Activated T-cell treated with anti-CD3 and anti-CD28 coated beads for 4 hours (primary cell): ENCODE measurements around the gene G6PD.
"Not testable (repeated sequence)": the region's sequence is repeated elsewhere in the genome, so short reads cannot be mapped to it uniquely, and the experiment has no call there.

Source experiments
- DNase-seq: peaks from one replicate; pipeline ENCODE4 v3.0.0-alpha.2; 2020

The G6PD gene

DNA sequence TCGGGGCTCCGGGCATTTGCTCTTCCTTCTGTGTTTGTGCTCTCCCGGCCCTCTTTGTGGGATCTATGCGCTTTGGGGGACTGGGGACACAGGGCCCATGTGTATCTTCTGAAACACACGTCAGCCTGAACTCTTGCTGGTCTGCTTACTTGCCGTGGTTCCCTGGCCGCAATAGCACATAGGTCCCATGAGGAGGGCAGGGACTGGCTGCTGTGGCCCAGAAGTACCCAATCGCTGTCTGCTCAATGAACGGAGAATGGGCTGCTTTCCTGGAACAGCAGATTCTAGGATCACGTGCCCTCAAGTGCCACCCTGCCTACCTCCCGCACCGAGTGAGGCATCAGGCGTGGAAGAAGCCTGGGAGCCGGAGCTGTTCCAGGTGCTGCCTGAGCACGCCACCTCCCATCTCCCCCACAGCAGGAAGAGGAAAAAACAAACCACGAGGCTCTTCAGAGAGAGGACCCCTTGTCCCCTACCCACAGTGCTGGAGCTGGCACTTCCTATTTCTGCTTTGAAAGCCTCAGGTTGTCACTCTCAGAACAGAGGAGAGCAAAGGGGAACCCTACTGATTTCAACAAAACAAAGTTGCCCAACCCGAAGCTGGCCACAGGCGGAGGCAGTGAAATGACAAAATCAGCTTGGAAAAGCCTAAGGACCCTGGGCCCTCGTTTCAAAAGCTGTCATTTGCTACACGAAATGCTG lies 3.8 kb downstream of the G6PD start:
- DNase-seq, result no peak

DNA sequence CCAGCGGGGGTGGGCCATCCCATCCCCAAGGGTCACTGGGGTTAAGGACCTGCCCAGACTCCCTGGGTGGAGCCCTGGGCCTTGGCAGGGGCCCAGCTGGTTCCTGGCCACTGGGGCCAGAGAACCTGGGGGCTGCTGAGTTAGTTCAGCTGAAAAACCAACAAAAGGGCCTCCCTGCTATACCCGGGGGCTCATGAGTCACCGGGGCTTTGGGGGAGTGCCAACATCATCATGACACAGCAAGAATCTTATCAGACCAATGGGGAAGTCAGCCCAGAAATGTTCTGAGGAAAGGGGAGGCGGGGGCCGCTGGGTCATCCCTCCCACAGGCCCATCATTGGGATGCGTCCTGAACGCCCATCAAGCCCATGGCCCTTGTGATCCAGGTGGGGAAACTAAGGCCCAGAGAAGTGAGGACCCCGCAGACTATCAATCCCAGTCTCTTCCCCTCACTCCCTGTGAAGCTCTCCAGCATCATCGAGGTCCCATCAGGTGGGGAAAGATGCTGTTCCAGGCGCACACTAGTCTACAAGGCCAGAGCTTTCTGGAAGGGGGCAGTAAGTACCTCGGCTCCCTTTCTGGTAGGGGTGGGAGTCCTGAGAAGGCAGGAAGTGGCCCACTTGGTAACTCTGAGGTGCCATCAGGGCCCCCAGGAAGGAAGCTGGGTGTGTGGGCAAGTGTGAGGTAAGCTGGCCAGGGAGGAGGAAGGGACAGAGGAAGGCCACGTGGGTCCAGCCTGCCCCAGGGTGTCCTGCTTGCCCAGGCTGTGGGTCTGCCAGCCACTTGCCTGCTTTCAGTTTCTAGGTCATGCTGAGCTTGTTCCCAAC lies 4.5 kb downstream of the G6PD start:
- peak; percentile 46 for DNase-seq

DNA sequence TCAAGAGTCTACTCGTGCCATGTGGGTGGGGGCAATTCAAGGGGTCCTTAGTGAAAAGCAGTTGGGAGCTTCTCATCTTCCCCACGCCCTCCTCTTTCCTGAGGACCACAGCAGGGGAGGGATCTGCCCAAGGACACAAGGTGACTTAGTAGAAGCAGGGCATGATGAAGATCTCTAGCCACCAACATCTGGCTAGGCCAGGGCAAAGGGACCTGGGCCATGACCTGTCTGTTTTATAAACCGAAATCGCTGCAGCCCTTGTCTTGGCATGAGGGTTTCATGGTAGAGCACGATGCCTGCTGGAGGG lies 5.1 kb downstream of the G6PD start:
- DNase-seq, result no peak

GRCh38 chrX:154540897-154541535 lies 5.6 kb downstream of the G6PD start:
- no peak for DNase-seq

GRCh38 chrX:154540365-154540764 lies 6.3 kb downstream of the G6PD start:
- DNase-seq, result not testable (repeated sequence)

- DNase-seq, result no peak
Observed at GRCh38 chrX:154539077-154539476, 7.6 kb downstream of the G6PD start.

GRCh38 chrX:154535892-154536291 lies 10.8 kb downstream of the G6PD start:
- no peak for DNase-seq

DNA sequence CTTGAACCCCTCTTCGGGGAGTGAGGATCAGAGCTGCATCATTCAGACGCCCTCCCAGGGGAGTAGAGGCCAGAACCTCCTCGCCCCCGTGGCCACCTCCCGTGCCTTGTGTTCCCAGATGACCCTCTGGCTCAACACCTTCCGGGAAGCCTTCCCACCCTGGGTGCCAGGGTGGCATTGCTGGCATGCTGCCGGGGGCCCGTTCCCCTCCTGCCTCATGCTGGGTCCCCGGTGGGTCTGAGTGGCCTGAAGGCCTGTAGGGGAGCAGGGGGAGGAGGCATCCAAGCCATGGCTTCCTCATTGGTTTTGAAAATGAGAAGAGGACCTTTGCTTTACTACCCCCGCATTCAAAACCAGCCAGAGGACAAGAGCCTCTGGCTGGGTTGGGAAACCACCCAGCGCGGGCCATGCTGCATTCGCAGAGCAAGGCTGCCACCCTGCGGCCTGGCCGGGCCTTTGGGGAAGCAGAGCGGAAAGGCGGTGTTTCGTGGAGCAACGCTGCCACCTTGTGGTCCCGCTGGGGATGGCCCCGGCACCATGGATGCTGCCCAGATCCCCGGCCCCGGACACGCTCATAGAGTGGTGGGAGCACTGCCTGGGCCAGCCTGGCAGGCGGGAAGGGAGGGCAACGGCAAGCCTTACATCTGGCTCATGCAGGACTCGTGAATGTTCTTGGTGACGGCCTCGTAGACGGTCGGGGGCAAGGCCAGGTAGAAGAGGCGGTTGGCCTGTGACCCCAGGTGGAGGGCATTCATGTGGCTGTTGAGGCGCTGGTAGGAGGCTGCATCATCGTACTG lies 11.9 kb downstream of the G6PD start:
- peak; percentile 81 for DNase-seq

DNA sequence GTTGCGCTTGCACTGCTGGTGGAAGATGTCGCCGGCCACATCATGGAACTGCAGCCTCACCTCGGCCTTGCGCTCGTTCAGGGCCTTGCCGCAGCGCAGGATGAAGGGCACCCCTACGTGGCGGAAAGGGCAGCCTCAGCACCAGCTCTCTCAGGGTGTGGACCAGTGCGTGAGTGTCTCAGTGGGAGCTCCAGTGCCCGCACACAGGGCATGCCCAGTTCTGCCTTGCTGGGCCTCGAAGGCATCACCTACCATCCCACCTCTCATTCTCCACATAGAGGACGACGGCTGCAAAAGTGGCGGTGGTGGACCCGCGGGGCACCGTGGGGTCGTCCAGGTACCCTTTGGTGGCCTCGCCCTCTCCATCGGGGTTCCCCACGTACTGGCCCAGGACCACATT lies 14.0 kb downstream of the G6PD start:
- DNase-seq, result no peak

GRCh38 chrX:154531626-154532025 lies 15.0 kb downstream of the G6PD start:
- DNase-seq, result no peak

GRCh38 chrX:154530286-154530685 lies 16.4 kb downstream of the G6PD start:
- no peak for DNase-seq

DNA sequence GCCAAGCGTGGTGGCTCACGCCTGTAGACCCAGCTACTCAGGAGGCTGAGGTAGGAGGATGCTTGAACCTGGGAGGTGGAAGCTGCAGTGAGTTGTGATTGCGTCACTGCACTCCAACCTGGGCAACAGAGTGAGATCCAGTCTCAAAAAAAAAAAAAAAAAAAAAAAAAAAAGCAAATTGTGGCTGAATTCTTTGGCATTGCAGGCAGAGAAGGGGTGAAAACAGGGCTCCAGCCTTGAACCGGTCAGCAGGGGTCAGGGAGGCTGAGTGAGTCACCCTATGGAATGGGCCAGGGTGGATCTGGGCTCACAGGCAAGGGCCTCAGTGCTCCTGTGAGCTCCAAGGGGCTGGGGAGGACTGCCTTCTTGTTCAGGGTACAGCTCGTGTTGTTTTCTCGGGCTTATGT lies 17.4 kb downstream of the G6PD start:
- no peak for DNase-seq

- DNase-seq, result peak; percentile 36
Observed at GRCh38 chrX:154526901-154527675, 19.6 kb downstream of the G6PD start.

GRCh38 chrX:154525606-154526490 lies 20.8 kb downstream of the G6PD start:
- DNase-seq, result no peak

DNA sequence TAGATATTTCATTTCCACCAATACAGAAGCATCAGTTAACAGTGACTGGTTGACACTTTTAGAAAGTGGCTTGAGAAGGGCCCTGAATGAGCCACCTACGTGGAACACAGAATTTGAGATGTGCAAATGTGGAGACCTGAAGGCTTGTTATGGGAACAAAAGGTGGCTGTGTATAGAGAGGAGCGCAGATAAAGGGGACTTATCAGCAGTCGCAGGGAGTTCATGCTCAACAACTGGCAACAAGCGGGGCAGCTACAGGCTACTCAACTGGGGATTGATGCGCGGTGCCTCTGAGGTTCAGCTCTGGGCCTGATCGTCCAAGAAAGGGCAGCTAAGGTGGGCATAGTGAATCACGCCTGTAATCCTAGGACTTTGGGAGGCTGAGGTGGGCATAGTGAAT lies 27.3 kb downstream of the G6PD start:
- DNase-seq, result no peak

- DNase-seq, result no peak
Observed at GRCh38 chrX:154517101-154517781, 29.4 kb downstream of the G6PD start.

- DNase-seq, result no peak
Observed at GRCh38 chrX:154516656-154517100, 30.0 kb downstream of the G6PD start.

GRCh38 chrX:154515966-154516655 lies 30.5 kb downstream of the G6PD start, which contains the start of gene FAM3A:
Gene FAM3A, minus strand, starts transcription at chrX:154516232. Its CDS starts 460 bp downstream, at chrX:154515772.
- DNase-seq, result peak; percentile 86

- DNase-seq, result no peak
Observed at GRCh38 chrX:154515090-154515965, 31.3 kb downstream of the G6PD start.
